ENCODE results near the gene ERC2.

DNA sequence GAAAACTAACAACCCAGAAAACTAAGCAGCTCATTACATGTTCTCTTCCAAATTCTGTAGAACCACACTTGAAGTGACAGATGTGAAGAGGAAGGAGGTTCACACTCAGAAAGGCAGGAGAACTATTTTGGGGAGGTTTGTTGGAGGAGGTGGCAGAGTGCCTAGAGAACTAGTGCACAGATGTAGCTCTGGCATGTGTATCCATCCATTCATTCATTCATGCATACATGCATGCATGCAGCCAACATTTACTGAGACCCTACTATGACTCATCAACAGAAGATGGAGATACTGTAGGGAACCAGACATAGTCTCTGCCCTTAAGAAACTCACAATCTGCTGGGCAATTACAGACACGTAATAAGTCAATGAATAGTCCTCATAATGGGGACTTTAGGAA, 116.7 kb downstream of the ERC2 start:
- TF ChIP-seq PAX5 (IDR thresholded peaks at IDR 0.05; ENCODE audit: insufficient read depth, low read length, severe bottlenecking) (no peak), POLR2A (IDR thresholded peaks at IDR 0.05; ENCODE audit: low read depth, low read length) (no peak), POLR2AphosphoS5 (IDR thresholded peaks at IDR 0.05; ENCODE audit: low read depth, low read length) (no peak), POU2F2 (IDR thresholded peaks at IDR 0.05; ENCODE audit: low read depth, low read length) (no peak), TAF1 (IDR thresholded peaks at IDR 0.05; ENCODE audit: low read depth, low read length) (no peak)
